ENCODE data around the gene CERCAM. TPM values are rescaled to one million over a fixed set of nuclear protein-coding genes. Genes with fewer than 3 reads are reported as not detected.

CERCAM gene
- total RNA-seq, 6 donors from 2014 or later = 9.2 to 47.1 (median 15.4) TPM

DNA sequence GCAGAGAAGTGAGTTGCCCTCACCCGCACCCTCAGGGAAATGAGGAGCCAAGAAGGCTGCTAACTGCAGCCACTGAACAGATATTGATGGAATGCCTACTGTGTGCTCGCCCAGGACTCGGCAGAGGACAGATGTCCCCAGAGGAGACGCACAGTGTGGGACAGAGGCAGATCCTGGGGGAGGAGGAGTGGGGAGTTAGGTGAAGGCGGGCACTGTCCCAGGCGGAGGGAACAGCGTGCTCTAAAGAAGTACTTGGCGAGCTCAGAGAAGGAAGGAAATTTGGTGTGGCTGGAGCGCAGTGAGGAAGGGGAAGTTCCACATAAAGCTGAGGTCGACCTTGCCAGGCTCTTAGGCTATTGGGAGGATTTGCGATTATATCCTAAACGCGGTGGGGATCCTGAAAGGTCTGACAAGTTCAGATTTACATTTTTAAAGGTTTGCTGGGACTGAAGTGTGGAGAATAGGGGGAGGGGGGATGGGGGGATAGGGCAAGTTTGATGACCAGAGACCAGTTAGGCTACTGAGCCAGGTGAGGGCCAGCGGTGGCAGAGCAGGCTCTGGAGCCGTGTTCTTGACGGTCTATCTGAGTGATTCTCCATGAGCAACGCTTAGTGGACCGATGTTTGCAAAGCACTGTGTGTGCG is 23.6 kb upstream of the CERCAM start:
- DNase-seq (peak in 1 of 2 donors; percentile 38), ATAC-seq (ENCODE audit: low FRiP score in 2 of 2) (peak; percentile 50 to 55)
- H3K36me3 ChIP-seq = peaks cover 0 to 16% (median 8%) of the 10 kb centered on the region in 4 donors
- peaks cover 5 to 16% (median 8%) of the 10 kb centered on the region in 4 donors for H3K4me1 ChIP-seq
- TF ChIP-seq, protein P1, sequence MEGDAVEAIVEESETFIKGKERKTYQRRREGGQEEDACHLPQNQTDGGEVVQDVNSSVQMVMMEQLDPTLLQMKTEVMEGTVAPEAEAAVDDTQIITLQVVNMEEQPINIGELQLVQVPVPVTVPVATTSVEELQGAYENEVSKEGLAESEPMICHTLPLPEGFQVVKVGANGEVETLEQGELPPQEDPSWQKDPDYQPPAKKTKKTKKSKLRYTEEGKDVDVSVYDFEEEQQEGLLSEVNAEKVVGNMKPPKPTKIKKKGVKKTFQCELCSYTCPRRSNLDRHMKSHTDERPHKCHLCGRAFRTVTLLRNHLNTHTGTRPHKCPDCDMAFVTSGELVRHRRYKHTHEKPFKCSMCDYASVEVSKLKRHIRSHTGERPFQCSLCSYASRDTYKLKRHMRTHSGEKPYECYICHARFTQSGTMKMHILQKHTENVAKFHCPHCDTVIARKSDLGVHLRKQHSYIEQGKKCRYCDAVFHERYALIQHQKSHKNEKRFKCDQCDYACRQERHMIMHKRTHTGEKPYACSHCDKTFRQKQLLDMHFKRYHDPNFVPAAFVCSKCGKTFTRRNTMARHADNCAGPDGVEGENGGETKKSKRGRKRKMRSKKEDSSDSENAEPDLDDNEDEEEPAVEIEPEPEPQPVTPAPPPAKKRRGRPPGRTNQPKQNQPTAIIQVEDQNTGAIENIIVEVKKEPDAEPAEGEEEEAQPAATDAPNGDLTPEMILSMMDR (IDR thresholded peaks at IDR 0.05) = no peak
- TF ChIP-seq POLR2A (IDR thresholded peaks at IDR 0.05) (no peak), POLR2AphosphoS5 (IDR thresholded peaks at IDR 0.05) (no peak), EP300 (IDR thresholded peaks at IDR 0.05) (no peak)
- H3K27me3 ChIP-seq = no peaks in the 10 kb centered on the region
- H3K9me3 ChIP-seq = no peaks in the 10 kb centered on the region
- 4 to 10% methylated on average over 18 to 19 of the region's 19 CpGs for WGBS, 2 donors
- peak overlapping the region in 2 of 4 donors; percentile 1 to 43 for H3K27ac ChIP-seq
- peak overlapping the region in 1 of 4 donors; percentile 15 for H3K4me3 ChIP-seq

DNA sequence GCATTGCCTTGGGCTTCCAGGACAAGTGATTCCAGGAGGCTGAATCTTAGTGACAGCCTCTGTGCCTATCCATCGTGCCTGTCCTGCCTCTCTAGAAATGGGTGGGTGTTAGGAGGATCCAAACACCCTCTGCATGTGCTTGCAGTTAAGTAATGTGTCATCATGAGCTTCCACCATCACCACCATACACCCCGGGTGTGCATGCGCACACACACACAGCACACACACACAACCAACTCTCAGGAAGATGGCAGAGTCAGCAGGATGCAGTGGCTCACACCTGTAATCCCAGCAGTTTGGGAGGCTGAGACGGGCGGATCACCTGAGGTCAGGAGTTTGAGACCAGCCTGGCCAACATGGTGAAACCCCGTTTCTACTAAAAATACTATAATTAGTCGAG is 22.8 kb upstream of the CERCAM start:
- no peaks in the 10 kb centered on the region for H3K27me3 ChIP-seq
- H3K4me1 ChIP-seq = peaks cover 5 to 16% (median 8%) of the 10 kb centered on the region in 4 donors
- no peak overlapping the region for H3K27ac ChIP-seq
- TF ChIP-seq EP300 (IDR thresholded peaks at IDR 0.05) (no peak), POLR2AphosphoS5 (IDR thresholded peaks at IDR 0.05) (no peak), POLR2A (IDR thresholded peaks at IDR 0.05) (no peak)
- TF ChIP-seq, protein P1 (IDR thresholded peaks at IDR 0.05) = no peak
- DNase-seq (no peak), ATAC-seq (ENCODE audit: low FRiP score in 2 of 2) (no peak)
- no peaks in the 10 kb centered on the region for H3K9me3 ChIP-seq
- 73 to 87% methylated on average over 4 to 7 of the region's 7 CpGs for WGBS, 2 donors
- H3K4me3 ChIP-seq = no peak overlapping the region
- peaks cover 0 to 9% (median 1%) of the 10 kb centered on the region in 4 donors for H3K36me3 ChIP-seq

DNA sequence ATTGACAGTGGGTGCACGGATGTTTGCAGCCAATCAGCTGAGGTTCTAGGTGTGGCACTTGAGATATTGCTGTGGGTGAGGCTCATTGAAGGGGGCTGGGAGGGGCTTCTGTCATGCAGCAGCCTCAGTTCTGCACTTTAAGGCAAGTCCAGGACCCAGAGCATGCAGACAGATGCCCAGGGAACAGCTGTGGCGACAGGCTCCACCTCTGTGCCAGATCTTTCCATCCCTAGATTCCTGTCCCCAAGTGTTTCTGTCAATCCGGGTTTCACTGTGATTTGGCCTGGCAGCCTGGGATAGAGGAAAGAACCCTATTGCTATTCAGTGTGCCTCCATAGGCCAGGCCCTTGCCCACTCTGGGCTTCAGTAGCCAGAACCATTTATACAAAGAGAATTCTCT is 20.8 kb upstream of the CERCAM start:
- Histone ChIP-seq H3K27ac (no peak overlapping the region), H3K4me3 (no peak overlapping the region), H3K4me1 (peaks cover 5 to 16% (median 8%) of the 10 kb centered on the region in 4 donors), H3K27me3 (no peaks in the 10 kb centered on the region), H3K9me3 (no peaks in the 10 kb centered on the region), H3K36me3 (no peaks in the 10 kb centered on the region)
- no peak for DNase-seq
- WGBS, 2 donors = 79 to 82% methylated on average over 3 of the region's 3 CpGs
- TF ChIP-seq EP300 (IDR thresholded peaks at IDR 0.05) = no peak
- TF ChIP-seq, protein P1 (IDR thresholded peaks at IDR 0.05) = no peak
- no peak for TF ChIP-seq POLR2A (IDR thresholded peaks at IDR 0.05)
- no peak for TF ChIP-seq POLR2AphosphoS5 (IDR thresholded peaks at IDR 0.05)
- no peak for ATAC-seq (ENCODE audit: low FRiP score in 2 of 2)

DNA sequence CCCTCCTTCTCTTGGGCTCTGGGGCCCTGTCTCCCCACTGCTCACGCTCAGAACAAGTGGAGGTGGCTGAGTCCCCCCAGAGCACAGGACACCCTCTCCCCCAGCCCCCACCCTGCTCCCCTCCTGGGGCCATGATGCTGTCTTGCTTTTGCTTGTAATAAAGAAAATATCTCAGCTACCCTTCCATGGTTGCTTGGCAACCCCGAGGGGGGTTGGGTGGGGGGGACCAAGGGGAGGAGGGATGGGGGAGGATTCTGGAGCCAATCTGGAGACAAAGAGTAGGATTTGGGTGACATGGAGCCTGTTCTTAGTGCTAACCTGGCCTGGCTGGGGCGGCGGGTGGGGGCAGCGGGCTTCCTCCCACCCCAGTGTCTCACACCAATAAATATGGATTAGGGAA is 16.1 kb upstream of the CERCAM start:
- no peaks in the 10 kb centered on the region for H3K4me1 ChIP-seq
- no peaks in the 10 kb centered on the region for H3K27me3 ChIP-seq
- ATAC-seq (ENCODE audit: low FRiP score in 2 of 2) (no peak), DNase-seq (no peak)
- no peak overlapping the region for H3K4me3 ChIP-seq
- WGBS, 2 donors = 82 to 85% methylated on average over 5 of the region's 5 CpGs
- H3K9me3 ChIP-seq = no peaks in the 10 kb centered on the region
- no peaks in the 10 kb centered on the region for H3K36me3 ChIP-seq
- no peak overlapping the region for H3K27ac ChIP-seq
- TF ChIP-seq POLR2A (IDR thresholded peaks at IDR 0.05) = no peak
- TF ChIP-seq, protein P1 (IDR thresholded peaks at IDR 0.05) = no peak
- TF ChIP-seq EP300 (IDR thresholded peaks at IDR 0.05) = no peak
- no peak for TF ChIP-seq POLR2AphosphoS5 (IDR thresholded peaks at IDR 0.05)
